K562 (cell line): ENCODE results near the gene TBRG1. TPM values are rescaled to one million over a fixed set of nuclear protein-coding genes. Genes with fewer than 3 reads are reported as not detected.
A peak's percentile ranks its signal among the peaks of the same experiment; 100 is the strongest.

Source experiments
- CBFA2T2 ChIP-seq: fragments of 450-650 bp; conservative IDR thresholded peaks from 2 replicates; pipeline ENCODE4 v1.6.1; 2017; ENCODE audit warnings: mild to moderate bottlenecking
- COPS2 ChIP-seq: fragments of 450-650 bp; conservative IDR thresholded peaks from 2 replicates; pipeline ENCODE4 v1.6.1; 2016; ENCODE audit warnings: mild to moderate bottlenecking, moderate library complexity
- FOSL1 ChIP-seq: fragments of 200-800 bp; sonication (Bioruptor generic); conservative IDR thresholded peaks from 2 replicates; pipeline ENCODE4 v1.6.1; 2016; ENCODE audit warnings: missing genetic modification characterization, missing compliant biosample characterization
- KDM1A ChIP-seq, 2 experiments: fragments of 450-650 bp; IDR thresholded peaks; 2 replicates each; pipeline ENCODE4 v1.6.1; 2016; ENCODE audit warnings: mild to moderate bottlenecking in 2 of 2
- MEF2A ChIP-seq: IDR thresholded peaks from 2 replicates; pipeline ENCODE4 v1.6.1; 2011; ENCODE audit warnings: low read depth, mild to moderate bottlenecking, low read length, moderate library complexity; ENCODE audit not compliant: control insufficient read depth
- NFE2 ChIP-seq: IDR thresholded peaks from 2 replicates; pipeline ENCODE4 v1.6.1; 2014; ENCODE audit warnings: antibody characterized with exemption, low read depth
- POLR2B ChIP-seq: fragments of 450-650 bp; IDR thresholded peaks from 2 replicates; pipeline ENCODE4 v1.6.1; 2018; ENCODE audit warnings: low read depth; ENCODE audit not compliant: partially characterized antibody
- TCF7 ChIP-seq: sonication (generic); IDR thresholded peaks from 2 replicates; pipeline ENCODE4 v1.6.1; 2016; ENCODE audit warnings: antibody characterized with exemption, borderline replicate concordance
- ZNF24 ChIP-seq: fragments of 450-650 bp; IDR thresholded peaks from 2 replicates; pipeline ENCODE4 v1.6.1; 2016
- ZNF318 ChIP-seq, 2 experiments: fragments of 450-650 bp; IDR thresholded peaks; 2 replicates each; pipeline ENCODE4 v1.6.1; 2016; ENCODE audit warnings: mild to moderate bottlenecking in 2 of 2, borderline replicate concordance in 1 of 2, low read depth in 1 of 2, moderate library complexity in 1 of 2
- polyA plus RNA-seq, 8 experiments: library from polyadenylated mRNA; depleted of rRNA in 4 of 8; stranded (reverse) in 5 of 8; unstranded in 3 of 8; fragments of >200 nt; fragmentation: Nextera tagmentation in 2 of 8; fragmentation: Illumina TruSeq in 1 of 8; extraction: Ambion mirVana in 2 of 8; extraction: Trizol in 1 of 8; gene quantifications; 2 replicates each; pipeline versions ENCODE4 v1.2.1 to v1.2.3, GENCODE V29; 2011 to 2014; ENCODE audit warnings: inconsistent platforms in 1 of 8, missing spikeins in 1 of 8
- total RNA-seq, 7 experiments: library from RNA; depleted of rRNA in 6 of 7; stranded (reverse); fragments of >200 nt in 6 of 7; fragmentation: Illumina TruSeq in 2 of 7; extraction: Trizol in 2 of 7; gene quantifications; 2 replicates each; pipeline versions ENCODE4 v1.2.1 to v1.2.3, GENCODE V29; 2011 to 2021; ENCODE audit warnings: low replicate concordance in 1 of 7
- TF ChIP-seq, protein P1 (sequence below): sonication (generic); formaldehyde crosslinking; IDR thresholded peaks from 2 replicates; pipeline ENCODE4 v1.8.0; 2022; ENCODE audit warnings: mild to moderate bottlenecking, missing genetic modification reagents
- TF ChIP-seq, protein P2 (sequence below): IDR thresholded peaks from 3 replicates; pipeline ENCODE4 v1.6.1; 2011; ENCODE audit warnings: borderline replicate concordance, mild to moderate bottlenecking, moderate library complexity; ENCODE audit not compliant: insufficient read length; ENCODE audit errors: extremely low read depth

The TBRG1 gene
- total and polyA plus RNA-seq, 9 of the 15 experiments (the other 6 are each of a cell fraction or from before 2014, with no cell fraction given), result 8.7 to 30.0 (median 20.2) TPM

DNA sequence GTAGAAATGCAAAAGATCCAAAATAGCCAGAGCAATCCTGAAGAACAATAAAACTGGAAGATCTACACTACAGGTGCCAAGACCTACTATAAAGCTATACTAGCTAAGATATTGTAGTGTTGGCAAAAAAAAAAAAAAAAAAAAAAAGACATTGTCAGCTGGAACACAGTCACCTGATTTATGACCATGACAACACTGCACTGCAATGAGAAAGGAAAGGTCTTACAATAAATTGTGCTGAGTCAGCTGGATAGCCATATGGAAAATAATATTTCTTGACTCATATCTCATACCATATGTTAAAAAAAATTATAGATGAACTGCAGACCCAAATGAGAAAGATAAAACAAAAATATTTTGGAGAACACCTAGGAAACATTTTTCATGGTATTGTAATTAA is 14.5 kb upstream of the TBRG1 start (continued):
- TF ChIP-seq, protein P1, sequence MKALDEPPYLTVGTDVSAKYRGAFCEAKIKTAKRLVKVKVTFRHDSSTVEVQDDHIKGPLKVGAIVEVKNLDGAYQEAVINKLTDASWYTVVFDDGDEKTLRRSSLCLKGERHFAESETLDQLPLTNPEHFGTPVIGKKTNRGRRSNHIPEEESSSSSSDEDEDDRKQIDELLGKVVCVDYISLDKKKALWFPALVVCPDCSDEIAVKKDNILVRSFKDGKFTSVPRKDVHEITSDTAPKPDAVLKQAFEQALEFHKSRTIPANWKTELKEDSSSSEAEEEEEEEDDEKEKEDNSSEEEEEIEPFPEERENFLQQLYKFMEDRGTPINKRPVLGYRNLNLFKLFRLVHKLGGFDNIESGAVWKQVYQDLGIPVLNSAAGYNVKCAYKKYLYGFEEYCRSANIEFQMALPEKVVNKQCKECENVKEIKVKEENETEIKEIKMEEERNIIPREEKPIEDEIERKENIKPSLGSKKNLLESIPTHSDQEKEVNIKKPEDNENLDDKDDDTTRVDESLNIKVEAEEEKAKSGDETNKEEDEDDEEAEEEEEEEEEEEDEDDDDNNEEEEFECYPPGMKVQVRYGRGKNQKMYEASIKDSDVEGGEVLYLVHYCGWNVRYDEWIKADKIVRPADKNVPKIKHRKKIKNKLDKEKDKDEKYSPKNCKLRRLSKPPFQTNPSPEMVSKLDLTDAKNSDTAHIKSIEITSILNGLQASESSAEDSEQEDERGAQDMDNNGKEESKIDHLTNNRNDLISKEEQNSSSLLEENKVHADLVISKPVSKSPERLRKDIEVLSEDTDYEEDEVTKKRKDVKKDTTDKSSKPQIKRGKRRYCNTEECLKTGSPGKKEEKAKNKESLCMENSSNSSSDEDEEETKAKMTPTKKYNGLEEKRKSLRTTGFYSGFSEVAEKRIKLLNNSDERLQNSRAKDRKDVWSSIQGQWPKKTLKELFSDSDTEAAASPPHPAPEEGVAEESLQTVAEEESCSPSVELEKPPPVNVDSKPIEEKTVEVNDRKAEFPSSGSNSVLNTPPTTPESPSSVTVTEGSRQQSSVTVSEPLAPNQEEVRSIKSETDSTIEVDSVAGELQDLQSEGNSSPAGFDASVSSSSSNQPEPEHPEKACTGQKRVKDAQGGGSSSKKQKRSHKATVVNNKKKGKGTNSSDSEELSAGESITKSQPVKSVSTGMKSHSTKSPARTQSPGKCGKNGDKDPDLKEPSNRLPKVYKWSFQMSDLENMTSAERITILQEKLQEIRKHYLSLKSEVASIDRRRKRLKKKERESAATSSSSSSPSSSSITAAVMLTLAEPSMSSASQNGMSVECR (CRISPR knock-in tag), result no peak
- TF ChIP-seq KDM1A (IDR thresholded peaks at IDR 0.05), result no peak
- peak; percentile 92 for TF ChIP-seq FOSL1 (tag)
- TF ChIP-seq, protein P2, sequence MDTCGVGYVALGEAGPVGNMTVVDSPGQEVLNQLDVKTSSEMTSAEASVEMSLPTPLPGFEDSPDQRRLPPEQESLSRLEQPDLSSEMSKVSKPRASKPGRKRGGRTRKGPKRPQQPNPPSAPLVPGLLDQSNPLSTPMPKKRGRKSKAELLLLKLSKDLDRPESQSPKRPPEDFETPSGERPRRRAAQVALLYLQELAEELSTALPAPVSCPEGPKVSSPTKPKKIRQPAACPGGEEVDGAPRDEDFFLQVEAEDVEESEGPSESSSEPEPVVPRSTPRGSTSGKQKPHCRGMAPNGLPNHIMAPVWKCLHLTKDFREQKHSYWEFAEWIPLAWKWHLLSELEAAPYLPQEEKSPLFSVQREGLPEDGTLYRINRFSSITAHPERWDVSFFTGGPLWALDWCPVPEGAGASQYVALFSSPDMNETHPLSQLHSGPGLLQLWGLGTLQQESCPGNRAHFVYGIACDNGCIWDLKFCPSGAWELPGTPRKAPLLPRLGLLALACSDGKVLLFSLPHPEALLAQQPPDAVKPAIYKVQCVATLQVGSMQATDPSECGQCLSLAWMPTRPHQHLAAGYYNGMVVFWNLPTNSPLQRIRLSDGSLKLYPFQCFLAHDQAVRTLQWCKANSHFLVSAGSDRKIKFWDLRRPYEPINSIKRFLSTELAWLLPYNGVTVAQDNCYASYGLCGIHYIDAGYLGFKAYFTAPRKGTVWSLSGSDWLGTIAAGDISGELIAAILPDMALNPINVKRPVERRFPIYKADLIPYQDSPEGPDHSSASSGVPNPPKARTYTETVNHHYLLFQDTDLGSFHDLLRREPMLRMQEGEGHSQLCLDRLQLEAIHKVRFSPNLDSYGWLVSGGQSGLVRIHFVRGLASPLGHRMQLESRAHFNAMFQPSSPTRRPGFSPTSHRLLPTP, result no peak
- no peak for TF ChIP-seq POLR2B
- peak; percentile 30; the same call in 1 of the 2 replicates for TF ChIP-seq CBFA2T2
- no peak for TF ChIP-seq TCF7
- peak in 1 of 2 experiments; percentile 96; a peak in 2 of 4 replicates for TF ChIP-seq ZNF318 (IDR thresholded peaks at IDR 0.05; ENCODE audit: borderline replicate concordance in 1 of 2, low read depth in 1 of 2)
- TF ChIP-seq NFE2, result peak; percentile 90
- no peak for TF ChIP-seq ZNF24
- no peak for TF ChIP-seq MEF2A
- no peak for TF ChIP-seq COPS2
